DMS153 (cell line): Measurements from ENCODE around the gene CHDH.

Experiments
- DNase-seq: peaks from one replicate; lab custom pipeline; 2025; lab: John Stamatoyannopoulos, UW

Gene CHDH

GRCh38 chr3:53789459-53789858 lies 56.8 kb downstream of the CHDH start:
- no peak for DNase-seq

GRCh38 chr3:53788038-53788437 lies 58.2 kb downstream of the CHDH start:
- DNase-seq, result no peak

GRCh38 chr3:53787016-53787415 lies 59.2 kb downstream of the CHDH start:
- DNase-seq, result no peak

- no peak for DNase-seq
Observed at GRCh38 chr3:53780806-53781205, 65.4 kb downstream of the CHDH start.

- no peak for DNase-seq
Observed at GRCh38 chr3:53780171-53780570, 66.0 kb downstream of the CHDH start.

GRCh38 chr3:53778153-53778552 lies 68.1 kb downstream of the CHDH start:
- no peak for DNase-seq

GRCh38 chr3:53777468-53777867 lies 68.8 kb downstream of the CHDH start:
- no peak for DNase-seq

GRCh38 chr3:53776494-53777101 lies 69.6 kb downstream of the CHDH start:
- DNase-seq, result no peak

GRCh38 chr3:53775834-53776251 lies 70.4 kb downstream of the CHDH start:
- DNase-seq, result no peak

GRCh38 chr3:53775018-53775417 lies 71.2 kb downstream of the CHDH start:
- no peak for DNase-seq

- DNase-seq, result no peak
Observed at GRCh38 chr3:53774414-53774813, 71.8 kb downstream of the CHDH start.

- DNase-seq, result no peak
Observed at GRCh38 chr3:53773611-53774368, 72.4 kb downstream of the CHDH start.

GRCh38 chr3:53773021-53773436 lies 73.2 kb downstream of the CHDH start:
- DNase-seq, result no peak

GRCh38 chr3:53772562-53772961 lies 73.7 kb downstream of the CHDH start:
- no peak for DNase-seq

GRCh38 chr3:53768478-53769459 lies 77.5 kb downstream of the CHDH start:
- no peak for DNase-seq

GRCh38 chr3:53766706-53767105 lies 79.5 kb downstream of the CHDH start:
- no peak for DNase-seq

- no peak for DNase-seq
Observed at GRCh38 chr3:53765753-53766152, 80.5 kb downstream of the CHDH start.

GRCh38 chr3:53764026-53764775 lies 82.0 kb downstream of the CHDH start:
- DNase-seq, result peak; percentile 74

- no peak for DNase-seq
Observed at GRCh38 chr3:53763353-53763752, 82.9 kb downstream of the CHDH start.
